BLaER1 treated with 17β-estradiol and CSF1 and Interleukin-3, amounts not matched to agents 10 nM and 100 nM (cell line): ENCODE results near the gene SRPRB.

Experiments
- H3K27ac ChIP-seq, 11 experiments: shearing (Covaris generic); formaldehyde crosslinking; 2 replicates each; pipeline ENCODE4 v1.8.1; 2022
- H3K27me3 ChIP-seq, 11 experiments: shearing (Covaris generic); formaldehyde crosslinking; 2 replicates each; pipeline ENCODE4 v1.8.1; 2022
- H3K36me3 ChIP-seq, 11 experiments: shearing (Covaris generic); formaldehyde crosslinking; 2 replicates each; pipeline ENCODE4 v1.8.1; 2022
- H3K4me1 ChIP-seq, 10 experiments: shearing (Covaris generic); formaldehyde crosslinking; 2 replicates each; pipeline ENCODE4 v1.8.1; 2022
- H3K4me2 ChIP-seq, 11 experiments: shearing (Covaris generic); formaldehyde crosslinking; 2 replicates each; pipeline ENCODE4 v1.8.1; 2022
- H3K4me3 ChIP-seq, 10 experiments: shearing (Covaris generic); formaldehyde crosslinking; 2 replicates each; pipeline ENCODE4 v1.8.1; 2022
- H3K9ac ChIP-seq, 11 experiments: shearing (Covaris generic); formaldehyde crosslinking; 2 replicates each; pipeline ENCODE4 v1.8.1; 2022
- H3K9me3 ChIP-seq, 11 experiments: shearing (Covaris generic); formaldehyde crosslinking; replicated peaks in 1 of 11; 2 replicates each; pipeline ENCODE4 v1.8.1; 2022
- H4K20me1 ChIP-seq, 11 experiments: shearing (Covaris generic); formaldehyde crosslinking; 2 replicates each; pipeline ENCODE4 v1.8.1; 2022
- Cebpa-rat ChIP-seq, 11 experiments: shearing (Covaris generic); IDR thresholded peaks; 2 replicates each; pipeline ENCODE4 v1.8.1; 2022

Gene SRPRB

GRCh38 chr3:133865136-133865855, 59.7 kb downstream of the SRPRB start:
- Histone ChIP-seq H3K27ac (no peak overlapping the region), H3K9ac (no peak overlapping the region; a peak in 1 of 22 replicates), H3K27me3 (no peaks in the 10 kb centered on the region), H3K4me3 (no peak overlapping the region), H3K4me1 (peaks cover 8 to 22% (median 16%) of the 10 kb centered on the region in 10 experiments; a peak in 18 of 20 replicates), H3K9me3 (no peaks in the 10 kb centered on the region), H3K36me3 (no peaks in the 10 kb centered on the region), H3K4me2 (peak overlapping the region in 10 of 11 experiments; percentile 4 to 73 (median 56); a peak in 17 of 22 replicates), H4K20me1 (no peaks in the 10 kb centered on the region)
- TF ChIP-seq Cebpa-rat (IDR thresholded peaks at IDR 0.05), result no peak

GRCh38 chr3:133866141-133866540, 60.5 kb downstream of the SRPRB start:
- Histone ChIP-seq H3K36me3 (no peaks in the 10 kb centered on the region), H4K20me1 (no peaks in the 10 kb centered on the region), H3K4me2 (peak overlapping the region in 2 of 11 experiments; percentile 53 to 67; a peak in 4 of 22 replicates), H3K27ac (no peak overlapping the region), H3K27me3 (no peaks in the 10 kb centered on the region), H3K4me3 (no peak overlapping the region), H3K9me3 (no peaks in the 10 kb centered on the region), H3K9ac (no peak overlapping the region), H3K4me1 (peaks cover 8 to 22% (median 16%) of the 10 kb centered on the region in 10 experiments; a peak in 18 of 20 replicates)
- TF ChIP-seq Cebpa-rat (IDR thresholded peaks at IDR 0.05), result no peak

GRCh38 chr3:133868186-133868585, 62.6 kb downstream of the SRPRB start:
- Histone ChIP-seq H3K4me2 (peak overlapping the region in 2 of 11 experiments; percentile 4 to 30; a peak in 3 of 22 replicates), H3K9ac (no peak overlapping the region), H3K4me3 (no peak overlapping the region), H3K4me1 (peaks cover 8 to 35% (median 19%) of the 10 kb centered on the region in 10 experiments; a peak in 18 of 20 replicates), H3K27ac (no peak overlapping the region), H3K9me3 (no peaks in the 10 kb centered on the region), H3K27me3 (no peaks in the 10 kb centered on the region), H3K36me3 (no peaks in the 10 kb centered on the region), H4K20me1 (no peaks in the 10 kb centered on the region)
- no peak for TF ChIP-seq Cebpa-rat (IDR thresholded peaks at IDR 0.05)

- TF ChIP-seq Cebpa-rat (IDR thresholded peaks at IDR 0.05), result no peak
- H3K27ac ChIP-seq, result no peak overlapping the region
- no peaks in the 10 kb centered on the region for H3K27me3 ChIP-seq
- no peak overlapping the region for H3K9ac ChIP-seq
- H4K20me1 ChIP-seq, result no peaks in the 10 kb centered on the region
- 0 out of 22 replicates have a peak overlapping the region, but pooled peaks of 1 of the 11 experiments have one; percentile 24 for H3K4me2 ChIP-seq
- no peaks in the 10 kb centered on the region for H3K9me3 ChIP-seq
- H3K36me3 ChIP-seq, result no peaks in the 10 kb centered on the region
- peaks cover 8 to 35% (median 18%) of the 10 kb centered on the region in 10 experiments; a peak in 18 of 20 replicates for H3K4me1 ChIP-seq
- no peak overlapping the region for H3K4me3 ChIP-seq
These were observed 63.3 kb downstream of the SRPRB start for GRCh38 chr3:133868758-133869475.

- no peak overlapping the region for H3K27ac ChIP-seq
- no peak overlapping the region for H3K4me3 ChIP-seq
- H3K4me1 ChIP-seq, result peaks cover 8 to 35% (median 13%) of the 10 kb centered on the region in 10 experiments; a peak in 18 of 20 replicates
- H3K9ac ChIP-seq, result no peak overlapping the region
- no peaks in the 10 kb centered on the region for H4K20me1 ChIP-seq
- TF ChIP-seq Cebpa-rat (IDR thresholded peaks at IDR 0.05), result no peak
- no peaks in the 10 kb centered on the region for H3K27me3 ChIP-seq
- H3K4me2 ChIP-seq, result no peak overlapping the region
- no peaks in the 10 kb centered on the region for H3K9me3 ChIP-seq
- H3K36me3 ChIP-seq, result no peaks in the 10 kb centered on the region
These were observed 64.0 kb downstream of the SRPRB start for GRCh38 chr3:133869586-133869985.

- H4K20me1 ChIP-seq, result no peaks in the 10 kb centered on the region
- H3K4me3 ChIP-seq, result no peak overlapping the region
- H3K27me3 ChIP-seq, result no peaks in the 10 kb centered on the region
- H3K4me2 ChIP-seq, result no peak overlapping the region
- no peaks in the 10 kb centered on the region for H3K9me3 ChIP-seq
- no peaks in the 10 kb centered on the region for H3K36me3 ChIP-seq
- no peak overlapping the region for H3K9ac ChIP-seq
- H3K27ac ChIP-seq, result no peak overlapping the region
- TF ChIP-seq Cebpa-rat (IDR thresholded peaks at IDR 0.05), result no peak
- peaks cover 0 to 29% (median 1%) of the 10 kb centered on the region in 10 experiments; a peak in 10 of 20 replicates for H3K4me1 ChIP-seq
These were observed 65.2 kb downstream of the SRPRB start for GRCh38 chr3:133870822-133871221.
